Mammary epithelial cell (primary cell): ENCODE data around the gene MAP4K4.

Experiments used
- CTCF ChIP-seq, 2 donors: IDR thresholded peaks in 1 of 2; conservative IDR thresholded peaks in 1 of 2; 2 replicates each; pipeline ENCODE4 v1.5.1; 2011 to 2012; ENCODE audit warnings: inconsistent platforms in 2 of 2, low read length in 2 of 2, mild to moderate bottlenecking in 2 of 2, control low read depth in 1 of 2, low read depth in 1 of 2; ENCODE audit not compliant: insufficient read depth in 1 of 2; ENCODE audit errors: extremely low read depth in 1 of 2
- EZH2 ChIP-seq: IDR thresholded peaks from 2 replicates; pipeline ENCODE4 v1.6.1; 2012; ENCODE audit warnings: low read length, inconsistent platforms, borderline replicate concordance

GRCh38 chr2:101773137-101773536, 75.6 kb downstream of the MAP4K4 start:
- TF ChIP-seq CTCF (conservative IDR thresholded peaks at IDR 0.05 in 1 of 2, IDR thresholded peaks at IDR 0.05 in 1 of 2; ENCODE audit: extremely low read depth in 1 of 2, insufficient read depth in 1 of 2, low read depth in 1 of 2, low read length in 2 of 2) (no peak), EZH2 (no peak)
